Motor neuron (in vitro differentiated cells): ENCODE data around the gene UBE2F. TPM values are rescaled to one million over a fixed set of nuclear protein-coding genes. Genes with fewer than 3 reads are reported as not detected.
"Not testable (repeated sequence)": the region's sequence is repeated elsewhere in the genome, so short reads cannot be mapped to it uniquely, and the experiment has no call there.

Experiments
- ATAC-seq, 8 experiments: fragments of 200-7000 bp; cut with Tn5 transposase; replicated peaks in 6 of 8; 2 replicates each; pipeline ENCODE4 v1.8.0; 2021; ENCODE audit warnings: mild to moderate bottlenecking in 8 of 8, moderate library complexity in 8 of 8
- H3K27ac ChIP-seq, 2 donors: fragments of 250-450 bp; sonication (Bioruptor Pico); 2 replicates each; pipeline ENCODE4 v1.9.0; 2021; ENCODE audit warnings: antibody characterized with exemption in 2 of 2, mild to moderate bottlenecking in 2 of 2, moderate library complexity in 1 of 2
- H3K4me1 ChIP-seq, 2 donors: fragments of 250-450 bp; sonication (Bioruptor Pico); replicated peaks in 1 of 2; 2 replicates each; pipeline ENCODE4 v1.6.1; 2021; ENCODE audit warnings: antibody characterized with exemption in 2 of 2, mild to moderate bottlenecking in 2 of 2, moderate library complexity in 1 of 2
- H3K4me3 ChIP-seq, 5 donors: fragments of 250-450 bp; sonication (Bioruptor Pico); 2 replicates each; pipeline ENCODE4 v1.9.0; 2021; ENCODE audit warnings: antibody characterized with exemption in 5 of 5, mild to moderate bottlenecking in 5 of 5, moderate library complexity in 4 of 5
- WGBS, 10 experiments: fragments of 450-650 bp; shearing (Covaris generic); methylation state at CpG; one replicate each; pipeline ENCODE4 v1.0.0; 2022; 5-methylcytosine and 5-hydroxymethylcytosine counted together
- in situ Hi-C, 9 experiments: fragments of 400-800 bp; cut with MboI; loops; one replicate each; pipeline ENCODE4 v1.15.0; 2021; ENCODE audit warnings: low sequenced_read_pairs in 9 of 9, low pct_unique_long_range_greater_than_20kb in 2 of 9; ENCODE audit not compliant: unreplicated experiment in 9 of 9
- total RNA-seq, 8 experiments: library from RNA; unstranded; fragments of 300-600 nt; gene quantifications; 2 replicates each; pipeline versions ENCODE4 v1.2.3 to v1.2.4, GENCODE V29; 2022

The UBE2F gene
- total RNA-seq, 8 experiments from 2014 or later, result 18.2 to 65.1 (median 33.0) TPM

GRCh38 chr2:237972211-237972610 lies 5.4 kb downstream of the UBE2F start:
- no peak for ATAC-seq
- WGBS, 10 experiments, result 80 to 100% (median 96%) methylated on average over 1 to 2 of the region's 3 CpGs; no CpG with 5 or more reads in 2 of the 10 experiments
- Histone ChIP-seq H3K4me3 (no peak overlapping the region), H3K27ac (no peak overlapping the region), H3K4me1 (peaks cover 9 to 12% of the 10 kb centered on the region in 2 donors)
- in situ Hi-C loops, result no loop called here

GRCh38 chr2:237972936-237973335 lies 6.1 kb downstream of the UBE2F start:
- no peak for ATAC-seq
- Histone ChIP-seq H3K27ac (no peak overlapping the region), H3K4me1 (peaks cover 8% of the 10 kb centered on the region in 2 donors), H3K4me3 (no peak overlapping the region)
- in situ Hi-C loops, result no loop called here
- WGBS, 10 experiments, result 50 to 99% (median 85%) methylated on average over 1 to 10 of the region's 10 CpGs; no CpG with 5 or more reads in 2 of the 10 experiments

- Histone ChIP-seq H3K27ac (no peak overlapping the region), H3K4me3 (no peak overlapping the region), H3K4me1 (no peaks in the 10 kb centered on the region)
- no peak for ATAC-seq
- 100% methylated on average over 1 of the region's 2 CpGs; no CpG with 5 or more reads in 6 of the 10 experiments for WGBS, 10 experiments
- in situ Hi-C loops, result no loop called here
Measured at GRCh38 chr2:237977380-237977779, 10.6 kb downstream of the UBE2F start.

GRCh38 chr2:237978058-237978712 lies 11.4 kb downstream of the UBE2F start:
- WGBS, 10 experiments, result 36 to 100% (median 100%) methylated on average over 1 to 5 of the region's 8 CpGs; no CpG with 5 or more reads in 5 of the 10 experiments
- Histone ChIP-seq H3K4me3 (no peak overlapping the region), H3K4me1 (no peaks in the 10 kb centered on the region), H3K27ac (no peak overlapping the region)
- in situ Hi-C loops, result no loop called here
- ATAC-seq, result peak in 7 of 8 experiments; percentile 16 to 92 (median 50)

GRCh38 chr2:237979331-237979730 lies 12.5 kb downstream of the UBE2F start:
- Histone ChIP-seq H3K27ac (no peak overlapping the region), H3K4me1 (no peaks in the 10 kb centered on the region), H3K4me3 (no peak overlapping the region)
- ATAC-seq, result peak in 3 of 8 experiments; percentile 34 to 44 (median 40)
- in situ Hi-C loops, result no loop called here
- WGBS, 10 experiments, result 96 to 97% methylated on average over 5 of the region's 6 CpGs; no CpG with 5 or more reads in 8 of the 10 experiments

- WGBS, 10 experiments, result 33 to 83% (median 75%) methylated on average over 1 of the region's 1 CpG; no CpG with 5 or more reads in 6 of the 10 experiments
- in situ Hi-C loops, result no loop called here
- Histone ChIP-seq H3K27ac (no peak overlapping the region), H3K4me3 (no peak overlapping the region), H3K4me1 (no peaks in the 10 kb centered on the region)
- no peak for ATAC-seq
Measured at GRCh38 chr2:237980087-237980486, 13.3 kb downstream of the UBE2F start.

GRCh38 chr2:237980751-237981150 lies 13.9 kb downstream of the UBE2F start:
- no peak overlapping the region for H3K27ac ChIP-seq

GRCh38 chr2:237981621-237982020 lies 14.8 kb downstream of the UBE2F start:
- H3K4me1 ChIP-seq, in situ Hi-C loops, H3K4me3 ChIP-seq, ATAC-seq, H3K27ac ChIP-seq: not testable (repeated sequence)
- 80 to 100% (median 96%) methylated on average over 1 to 5 of the region's 5 CpGs; no CpG with 5 or more reads in 4 of the 10 experiments for WGBS, 10 experiments

More at GRCh38 chr2:237980751-237981150, 13.9 kb downstream of the UBE2F start:
- Histone ChIP-seq H3K4me1 (no peaks in the 10 kb centered on the region), H3K4me3 (no peak overlapping the region)
- no peak for ATAC-seq
- WGBS, 10 experiments, result 84 to 100% (median 92%) methylated on average over 1 to 4 of the region's 6 CpGs; no CpG with 5 or more reads in 2 of the 10 experiments
- in situ Hi-C loops, result no loop called here

GRCh38 chr2:237982039-237982725 lies 15.4 kb downstream of the UBE2F start:
- H3K4me1 ChIP-seq, result no peaks in the 10 kb centered on the region
- in situ Hi-C loops, result no loop called here
- H3K4me3 ChIP-seq, result no peak overlapping the region
- WGBS, 10 experiments, result 87 to 100% (median 99%) methylated on average over 1 to 9 of the region's 9 CpGs
- H3K27ac ChIP-seq, result no peak overlapping the region
- ATAC-seq, result no peak

GRCh38 chr2:237983922-237984321 lies 17.1 kb downstream of the UBE2F start:
- no peak for ATAC-seq
- H3K4me1 ChIP-seq, result no peaks in the 10 kb centered on the region
- no peak overlapping the region for H3K4me3 ChIP-seq
- WGBS, 10 experiments, result 33% methylated on average over 2 of the region's 2 CpGs; no CpG with 5 or more reads in 9 of the 10 experiments
- no peak overlapping the region for H3K27ac ChIP-seq
- in situ Hi-C loops, result no loop called here

- WGBS, 10 experiments, result 64 to 100% (median 100%) methylated on average over 1 to 3 of the region's 3 CpGs; no CpG with 5 or more reads in 3 of the 10 experiments
Measured at GRCh38 chr2:237987268-237987667, 20.5 kb downstream of the UBE2F start.

GRCh38 chr2:237993701-237994100 lies 26.9 kb downstream of the UBE2F start:
- in situ Hi-C loops, result no loop called here
- Histone ChIP-seq H3K27ac (no peak overlapping the region), H3K4me3 (no peak overlapping the region), H3K4me1 (no peaks in the 10 kb centered on the region)
- no peak for ATAC-seq
- 80 to 100% (median 100%) methylated on average over 1 of the region's 1 CpG; no CpG with 5 or more reads in 7 of the 10 experiments for WGBS, 10 experiments

More at GRCh38 chr2:237987268-237987667, 20.5 kb downstream of the UBE2F start:
- Histone ChIP-seq H3K4me3 (no peak overlapping the region), H3K27ac (no peak overlapping the region), H3K4me1 (no peaks in the 10 kb centered on the region)
- peak in 1 of 8 experiments; percentile 68 for ATAC-seq
- in situ Hi-C loops, result no loop called here

- no peak overlapping the region for H3K4me3 ChIP-seq
- in situ Hi-C loops, result no loop called here
Measured at GRCh38 chr2:237995036-237995435, 28.2 kb downstream of the UBE2F start.

More at GRCh38 chr2:237995036-237995435, 28.2 kb downstream of the UBE2F start:
- Histone ChIP-seq H3K27ac (no peak overlapping the region), H3K4me1 (no peaks in the 10 kb centered on the region)
- ATAC-seq, result no peak
- WGBS, 10 experiments, result 83 to 100% (median 89%) methylated on average over 1 to 2 of the region's 2 CpGs; no CpG with 5 or more reads in 4 of the 10 experiments
